ENCODE measurements around the gene WEE1. TPM values are rescaled to one million over a fixed set of nuclear protein-coding genes. Genes with fewer than 3 reads are reported as not detected.

Gene WEE1
- polyA plus RNA-seq, 1 donor from 2014 or later: 16.0 TPM

DNA sequence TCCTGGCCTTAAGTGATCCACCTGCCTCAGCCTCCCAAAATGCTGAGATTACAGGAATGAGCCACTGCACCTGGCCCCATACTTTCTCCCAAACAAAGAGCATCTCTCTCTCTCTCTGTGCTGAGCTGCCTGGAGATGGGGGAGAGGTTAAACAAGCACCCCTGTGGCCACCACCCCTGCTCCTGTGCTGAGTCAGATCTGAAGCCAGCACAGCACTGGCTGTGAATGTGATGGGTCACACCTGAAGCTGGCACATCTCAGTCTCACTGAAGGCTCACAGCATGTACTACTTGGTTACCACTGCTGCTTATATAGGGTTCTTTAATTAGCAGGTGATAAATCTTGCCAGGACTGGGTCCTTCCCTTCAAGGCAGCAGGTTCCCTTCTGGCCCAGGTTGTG is 10.8 kb upstream of the WEE1 start:
- Histone ChIP-seq H3K9ac (ENCODE audit: low read length) (no peak overlapping the region), H2AFZ (ENCODE audit: low read depth, low read length) (no peak overlapping the region), H3K9me2 (ENCODE audit: insufficient read depth, low read length) (no peaks in the 10 kb centered on the region), H3K27ac (ENCODE audit: low read length) (no peak overlapping the region), H3K9me3 (ENCODE audit: low read length) (no peaks in the 10 kb centered on the region), H3K4me3 (ENCODE audit: low read length) (no peak overlapping the region), H3K36me3 (ENCODE audit: insufficient read depth, low read length) (no peaks in the 10 kb centered on the region), H4K20me1 (ENCODE audit: insufficient read depth) (no peaks in the 10 kb centered on the region), H3K4me2 (ENCODE audit: low read length) (no peak overlapping the region), H3F3A (ENCODE audit: insufficient read depth, low read length, poor library complexity, severe bottlenecking) (no peaks in the 10 kb centered on the region), H3K79me2 (replicated peaks; ENCODE audit: insufficient read depth, low read length) (no peaks in the 10 kb centered on the region), H3K27me3 (ENCODE audit: insufficient read depth, low read depth, low read length) (no peaks in the 10 kb centered on the region)
- TF ChIP-seq REST (IDR thresholded peaks at IDR 0.05; ENCODE audit: borderline replicate concordance): no peak
- no peak for TF ChIP-seq TAF1 (IDR thresholded peaks at IDR 0.05; ENCODE audit: low read depth)
- no peak for TF ChIP-seq EZH2 (IDR thresholded peaks at IDR 0.05; ENCODE audit: borderline replicate concordance, insufficient read depth, low read length, poor library complexity, severe bottlenecking)

- Histone ChIP-seq H3K9ac (ENCODE audit: low read length) (no peak overlapping the region), H3K27ac (ENCODE audit: low read length) (no peak overlapping the region), H2AFZ (ENCODE audit: low read depth, low read length) (no peak overlapping the region), H3K36me3 (ENCODE audit: insufficient read depth, low read length) (no peaks in the 10 kb centered on the region), H3K27me3 (ENCODE audit: insufficient read depth, low read depth, low read length) (no peaks in the 10 kb centered on the region), H4K20me1 (ENCODE audit: insufficient read depth) (no peaks in the 10 kb centered on the region), H3K9me2 (ENCODE audit: insufficient read depth, low read length) (no peaks in the 10 kb centered on the region), H3K79me2 (replicated peaks; ENCODE audit: insufficient read depth, low read length) (no peaks in the 10 kb centered on the region), H3K4me2 (ENCODE audit: low read length) (no peak overlapping the region), H3K9me3 (ENCODE audit: low read length) (no peaks in the 10 kb centered on the region), H3F3A (ENCODE audit: insufficient read depth, low read length, poor library complexity, severe bottlenecking) (no peaks in the 10 kb centered on the region), H3K4me3 (ENCODE audit: low read length) (no peak overlapping the region)
- TF ChIP-seq REST (IDR thresholded peaks at IDR 0.05; ENCODE audit: borderline replicate concordance) (no peak), CTCF (IDR thresholded peaks at IDR 0.05; ENCODE audit: poor library complexity, severe bottlenecking) (no peak), SMC3 (conservative IDR thresholded peaks at IDR 0.05; ENCODE audit: poor library complexity) (no peak), EP300 (conservative IDR thresholded peaks at IDR 0.05; ENCODE audit: poor library complexity, severe bottlenecking) (no peak), EZH2 (IDR thresholded peaks at IDR 0.05; ENCODE audit: borderline replicate concordance, insufficient read depth, low read length, poor library complexity, severe bottlenecking) (no peak)
Observed at GRCh38 chr11:9563196-9563730, 10.2 kb upstream of the WEE1 start.
